HG02938 (cell line): ENCODE results near the gene MAST1.
"Not testable (repeated sequence)": the region's sequence is repeated elsewhere in the genome, so short reads cannot be mapped to it uniquely, and the experiment has no call there.

Source experiments
- ATAC-seq: cut with Tn5 transposase; IDR thresholded peaks from one replicate; pipeline ENCODE4 v1.9.1; 2021; ENCODE audit warnings: mild to moderate bottlenecking, moderate library complexity; ENCODE audit not compliant: unreplicated experiment

The MAST1 gene

GRCh38 chr19:12838182-12838885 lies at the start of gene MAST1:
TSS of gene MAST1 (plus strand) at chr19:12838515. CDS start at chr19:12838573, 58 bp downstream.
- ATAC-seq: no peak

GRCh38 chr19:12788682-12789097 lies 49.6 kb upstream of the MAST1 start:
- no peak for ATAC-seq

GRCh38 chr19:12789098-12789903 lies 49.0 kb upstream of the MAST1 start:
- ATAC-seq: no peak

DNA sequence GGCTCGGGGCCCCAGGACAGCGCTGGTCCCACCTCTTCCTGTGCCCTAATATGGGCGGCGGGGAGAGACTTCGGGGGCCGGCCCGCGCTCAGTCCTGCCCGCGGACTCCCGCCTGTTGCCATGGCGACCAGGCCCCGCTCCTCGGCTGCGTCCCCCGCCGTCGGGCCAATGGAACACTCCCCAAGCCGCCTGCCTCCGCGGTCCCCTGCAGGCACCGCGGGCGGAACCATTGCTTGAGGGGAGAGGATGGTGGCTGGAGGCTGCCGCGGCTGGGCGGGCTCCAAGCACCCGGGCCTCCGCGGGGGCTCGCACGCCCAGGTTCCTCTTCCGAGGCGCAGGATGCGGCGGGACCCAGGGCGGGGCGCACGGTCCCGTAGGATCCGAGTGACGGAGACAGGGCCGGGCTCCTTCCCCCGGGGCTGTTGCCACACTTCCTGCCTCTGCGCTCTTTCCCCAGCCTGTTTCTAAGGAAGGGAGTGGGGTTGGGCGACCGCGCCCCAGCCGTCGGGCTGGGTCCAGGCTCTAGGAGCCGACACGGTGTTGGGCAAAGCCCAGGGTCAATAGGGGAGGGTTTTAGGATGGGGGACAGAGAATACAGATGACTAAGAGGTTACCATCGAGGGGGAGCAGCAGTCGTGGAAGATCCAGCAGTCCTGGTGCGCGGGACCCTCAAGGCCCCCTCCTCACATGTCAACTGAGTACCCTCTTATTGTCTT lies 48.3 kb upstream of the MAST1 start:
- peak; percentile 29 for ATAC-seq

GRCh38 chr19:12790628-12791344 lies 47.5 kb upstream of the MAST1 start:
- ATAC-seq: no peak

DNA sequence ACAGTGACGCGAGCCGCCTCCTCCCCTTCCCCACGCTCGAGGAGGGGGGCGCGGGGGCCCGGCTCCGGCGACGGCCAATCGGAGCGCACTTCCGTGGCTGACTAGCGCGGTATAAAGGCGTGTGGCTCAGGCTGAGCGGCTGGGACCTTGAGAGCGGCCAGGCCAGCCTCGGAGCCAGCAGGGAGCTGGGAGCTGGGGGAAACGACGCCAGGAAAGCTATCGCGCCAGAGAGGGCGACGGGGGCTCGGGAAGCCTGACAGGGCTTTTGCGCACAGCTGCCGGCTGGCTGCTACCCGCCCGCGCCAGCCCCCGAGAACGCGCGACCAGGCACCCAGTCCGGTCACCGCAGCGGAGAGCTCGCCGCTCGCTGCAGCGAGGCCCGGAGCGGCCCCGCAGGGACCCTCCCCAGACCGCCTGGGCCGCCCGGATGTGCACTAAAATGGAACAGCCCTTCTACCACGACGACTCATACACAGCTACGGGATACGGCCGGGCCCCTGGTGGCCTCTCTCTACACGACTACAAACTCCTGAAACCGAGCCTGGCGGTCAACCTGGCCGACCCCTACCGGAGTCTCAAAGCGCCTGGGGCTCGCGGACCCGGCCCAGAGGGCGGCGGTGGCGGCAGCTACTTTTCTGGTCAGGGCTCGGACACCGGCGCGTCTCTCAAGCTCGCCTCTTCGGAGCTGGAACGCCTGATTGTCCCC lies 46.8 kb upstream of the MAST1 start, which contains the start of gene JUNB:
Gene JUNB, plus strand, starts transcription at position 142 of the 706 bp plus-strand sequence. Its CDS starts 286 bp downstream, at position 428.
- peak; percentile 32 for ATAC-seq

DNA sequence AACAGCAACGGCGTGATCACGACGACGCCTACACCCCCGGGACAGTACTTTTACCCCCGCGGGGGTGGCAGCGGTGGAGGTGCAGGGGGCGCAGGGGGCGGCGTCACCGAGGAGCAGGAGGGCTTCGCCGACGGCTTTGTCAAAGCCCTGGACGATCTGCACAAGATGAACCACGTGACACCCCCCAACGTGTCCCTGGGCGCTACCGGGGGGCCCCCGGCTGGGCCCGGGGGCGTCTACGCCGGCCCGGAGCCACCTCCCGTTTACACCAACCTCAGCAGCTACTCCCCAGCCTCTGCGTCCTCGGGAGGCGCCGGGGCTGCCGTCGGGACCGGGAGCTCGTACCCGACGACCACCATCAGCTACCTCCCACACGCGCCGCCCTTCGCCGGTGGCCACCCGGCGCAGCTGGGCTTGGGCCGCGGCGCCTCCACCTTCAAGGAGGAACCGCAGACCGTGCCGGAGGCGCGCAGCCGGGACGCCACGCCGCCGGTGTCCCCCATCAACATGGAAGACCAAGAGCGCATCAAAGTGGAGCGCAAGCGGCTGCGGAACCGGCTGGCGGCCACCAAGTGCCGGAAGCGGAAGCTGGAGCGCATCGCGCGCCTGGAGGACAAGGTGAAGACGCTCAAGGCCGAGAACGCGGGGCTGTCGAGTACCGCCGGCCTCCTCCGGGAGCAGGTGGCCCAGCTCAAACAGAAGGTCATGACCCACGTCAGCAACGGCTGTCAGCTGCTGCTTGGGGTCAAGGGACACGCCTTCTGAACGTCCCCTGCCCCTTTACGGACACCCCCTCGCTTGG lies 46.1 kb upstream of the MAST1 start:
- no peak for ATAC-seq

- ATAC-seq: no peak
Observed at GRCh38 chr19:12792853-12793289, 45.4 kb upstream of the MAST1 start.

GRCh38 chr19:12793290-12794195 lies 44.8 kb upstream of the MAST1 start:
- peak; percentile 25 for ATAC-seq

GRCh38 chr19:12794196-12794941 lies 43.9 kb upstream of the MAST1 start:
- no peak for ATAC-seq

- ATAC-seq: no peak
Observed at GRCh38 chr19:12794971-12795381, 43.3 kb upstream of the MAST1 start.

DNA sequence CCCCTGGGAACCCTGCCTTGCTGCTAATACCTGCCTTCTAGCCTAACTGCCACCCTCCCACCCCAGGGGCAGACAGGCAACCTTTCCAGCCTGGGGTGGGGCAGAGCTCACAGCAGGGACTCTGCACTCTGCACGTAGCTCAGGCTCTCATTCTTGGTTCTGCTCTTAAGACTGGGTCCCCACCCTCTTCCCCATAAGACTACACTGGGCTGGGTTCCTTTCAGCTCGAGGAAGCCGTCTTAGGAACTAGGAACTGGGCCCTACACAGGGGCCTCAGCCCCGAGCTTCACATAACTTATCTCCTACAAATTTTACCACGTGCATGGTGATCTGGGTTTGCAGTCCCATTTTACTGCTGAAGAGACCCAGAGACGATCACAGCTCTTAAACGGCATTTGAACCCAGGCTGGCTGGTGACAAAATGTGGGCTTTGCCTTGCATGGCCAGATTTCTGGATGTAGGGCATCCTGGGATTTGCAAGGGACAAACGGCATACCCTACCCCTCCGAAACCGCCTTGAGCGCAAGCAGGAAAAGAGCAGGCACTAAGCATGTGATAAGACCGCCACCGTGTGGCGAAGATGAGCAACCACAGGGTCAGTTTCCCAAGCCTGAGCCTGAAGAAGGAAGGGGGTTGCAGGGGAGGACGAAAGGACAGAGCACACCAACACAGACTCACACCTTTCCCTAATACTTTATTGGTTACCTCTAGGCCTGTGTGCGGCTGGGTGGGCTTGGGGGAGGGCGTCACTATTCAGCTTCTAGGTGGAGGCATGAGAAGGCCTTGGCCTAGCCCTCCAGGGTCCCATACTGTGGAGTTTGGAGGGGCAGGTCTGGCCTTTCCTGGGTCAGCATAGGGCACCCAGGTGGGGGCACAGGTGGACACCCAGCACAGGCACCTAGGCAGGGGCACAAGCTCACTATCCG lies 41.9 kb upstream of the MAST1 start:
- ATAC-seq: no peak

- no peak for ATAC-seq
Observed at GRCh38 chr19:12797141-12797587, 41.2 kb upstream of the MAST1 start.

GRCh38 chr19:12797607-12798006 lies 40.7 kb upstream of the MAST1 start:
- ATAC-seq: not testable (repeated sequence)

DNA sequence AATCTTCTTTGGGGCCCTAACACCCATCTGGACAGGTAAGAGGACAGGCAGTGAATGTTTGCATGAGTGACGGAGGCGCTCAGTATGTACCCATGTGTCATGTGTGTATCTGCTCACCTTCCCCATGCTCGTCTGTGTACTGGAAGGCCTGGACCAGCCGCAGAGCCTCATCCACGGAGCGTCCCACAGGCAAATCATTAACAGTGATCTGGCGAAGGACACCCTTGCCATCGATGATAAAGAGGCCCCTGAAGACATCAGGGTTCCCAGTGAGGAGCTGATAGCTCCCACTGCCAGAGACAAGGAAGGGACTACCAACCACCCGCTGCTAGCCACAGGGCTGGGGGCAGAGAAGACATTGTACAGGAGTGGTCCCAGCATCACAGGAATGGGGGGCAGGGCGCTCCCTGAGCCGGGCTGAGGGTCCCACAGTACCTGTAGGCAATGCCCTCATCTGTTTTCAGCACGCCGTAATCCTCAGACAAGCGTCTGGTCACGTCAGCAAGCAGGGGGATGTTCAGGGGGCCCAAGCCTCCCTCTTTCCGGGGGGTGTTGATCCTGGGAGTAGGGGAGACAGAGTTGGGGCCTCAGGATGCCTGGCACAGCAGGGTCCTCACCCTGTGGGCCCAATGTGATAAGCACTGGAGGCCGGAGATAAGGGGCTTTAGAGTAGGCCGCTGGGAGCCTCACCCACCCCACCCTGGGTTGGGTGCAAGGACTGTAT lies 38.4 kb upstream of the MAST1 start:
- no peak for ATAC-seq

GRCh38 chr19:12800466-12800770 lies 37.9 kb upstream of the MAST1 start:
- no peak for ATAC-seq
